Mesenchymal stem cell (in vitro differentiated cells and primary cell): ENCODE results near the gene ZNF550.
"Not testable (repeated sequence)": the region's sequence is repeated elsewhere in the genome, so short reads cannot be mapped to it uniquely, and the experiment has no call there.

ENCODE experiments used
- DNase-seq: peaks from one replicate; pipeline ENCODE4 v3.0.0-alpha.2; 2013
- H2AFZ ChIP-seq: one replicate; pipeline ENCODE4 v1.6.1; 2013; ENCODE audit warnings: low read depth, mild to moderate bottlenecking, control low read depth, inconsistent platforms, low read length, moderate library complexity
- H2AK5ac ChIP-seq: 2 replicates; pipeline ENCODE4 v1.6.1; 2013; ENCODE audit warnings: low read length, moderate library complexity, mild to moderate bottlenecking, inconsistent platforms; ENCODE audit not compliant: severe bottlenecking
- H2BK120ac ChIP-seq: one replicate; pipeline ENCODE4 v1.6.1; 2013; ENCODE audit warnings: low read depth, mild to moderate bottlenecking, inconsistent platforms, low read length, moderate library complexity
- H2BK12ac ChIP-seq, 2 experiments: one replicate each; pipeline ENCODE4 v1.6.1; 2013; ENCODE audit warnings: inconsistent platforms in 2 of 2, low read length in 2 of 2, mild to moderate bottlenecking in 2 of 2, moderate library complexity in 2 of 2, control low read depth in 1 of 2
- H2BK15ac ChIP-seq: one replicate; pipeline ENCODE4 v1.6.1; 2013; ENCODE audit warnings: mild to moderate bottlenecking, low read depth, inconsistent platforms; ENCODE audit not compliant: poor library complexity, severe bottlenecking
- H2BK5ac ChIP-seq: 2 replicates; pipeline ENCODE4 v1.6.1; 2013; ENCODE audit warnings: low read depth, mild to moderate bottlenecking, low read length, control low read depth, inconsistent platforms; ENCODE audit not compliant: poor library complexity, severe bottlenecking
- H3K14ac ChIP-seq, 2 experiments: one replicate each; pipeline ENCODE4 v1.6.1; 2013; ENCODE audit warnings: inconsistent platforms in 2 of 2, low read length in 2 of 2, control low read depth in 1 of 2, mild to moderate bottlenecking in 1 of 2, moderate library complexity in 1 of 2
- H3K18ac ChIP-seq, 2 experiments: one replicate each; pipeline ENCODE4 v1.6.1; 2013; ENCODE audit warnings: inconsistent platforms in 2 of 2, low read length in 2 of 2, control low read depth in 1 of 2, low read depth in 1 of 2, mild to moderate bottlenecking in 1 of 2
- H3K23ac ChIP-seq, 2 experiments: one replicate each; pipeline ENCODE4 v1.6.1; 2013; ENCODE audit warnings: inconsistent platforms in 2 of 2, low read length in 2 of 2, mild to moderate bottlenecking in 2 of 2, moderate library complexity in 2 of 2, control low read depth in 1 of 2
- H3K27ac ChIP-seq: 2 replicates; pipeline ENCODE4 v1.5.1; 2013; ENCODE audit warnings: mild to moderate bottlenecking, moderate library complexity, low read length, control low read depth, inconsistent platforms; ENCODE audit not compliant: poor library complexity, severe bottlenecking
- H3K27me3 ChIP-seq, 2 experiments: 2 replicates each; pipeline versions ENCODE4 v1.6.1 to v1.7.0; 2013; ENCODE audit warnings: low read length in 2 of 2, mild to moderate bottlenecking in 2 of 2, moderate library complexity in 2 of 2, control low read depth in 1 of 2, inconsistent platforms in 1 of 2; ENCODE audit not compliant: control insufficient read depth in 1 of 2, insufficient read depth in 1 of 2
- H3K36me3 ChIP-seq, 2 experiments: 2 replicates each; pipeline versions ENCODE4 v1.6.1 to v1.7.0; 2013; ENCODE audit warnings: low read length in 2 of 2, control low read depth in 1 of 2, inconsistent platforms in 1 of 2, low read depth in 1 of 2, mild to moderate bottlenecking in 1 of 2; ENCODE audit not compliant: insufficient read depth in 2 of 2, control insufficient read depth in 1 of 2
- H3K4ac ChIP-seq, 2 experiments: one replicate each; pipeline ENCODE4 v1.6.1; 2013; ENCODE audit warnings: inconsistent platforms in 2 of 2, low read length in 2 of 2, mild to moderate bottlenecking in 2 of 2, moderate library complexity in 2 of 2, control low read depth in 1 of 2, low read depth in 1 of 2
- H3K4me1 ChIP-seq: 2 replicates; pipeline ENCODE4 v1.6.1; 2013; ENCODE audit warnings: low read depth, low read length, control low read depth; ENCODE audit not compliant: control insufficient read depth, insufficient read depth
- H3K4me2 ChIP-seq: 2 replicates; pipeline ENCODE4 v1.6.1; 2013; ENCODE audit warnings: low read length, mild to moderate bottlenecking, inconsistent platforms; ENCODE audit not compliant: poor library complexity, severe bottlenecking
- H3K4me3 ChIP-seq, 2 experiments: 2 replicates each; pipeline versions ENCODE4 v1.5.1 to v1.7.0; 2013; ENCODE audit warnings: low read length in 2 of 2, mild to moderate bottlenecking in 2 of 2, control low read depth in 1 of 2, low read depth in 1 of 2; ENCODE audit not compliant: insufficient read depth in 1 of 2
- H3K79me1 ChIP-seq: replicated peaks from 2 replicates; pipeline ENCODE4 v1.6.1; 2013; ENCODE audit warnings: mild to moderate bottlenecking, control low read depth, low read length, inconsistent platforms; ENCODE audit not compliant: poor library complexity, severe bottlenecking
- H3K9ac ChIP-seq: 2 replicates; pipeline ENCODE4 v1.7.0; 2013; ENCODE audit warnings: mild to moderate bottlenecking, low read length, moderate library complexity
- H3K9me3 ChIP-seq: 2 replicates; pipeline ENCODE4 v1.7.0; 2013; ENCODE audit warnings: mild to moderate bottlenecking, low read length; ENCODE audit not compliant: control insufficient read depth
- H4K8ac ChIP-seq: one replicate; pipeline ENCODE4 v1.6.1; 2013; ENCODE audit warnings: inconsistent platforms, mild to moderate bottlenecking, low read length, moderate library complexity
- H4K91ac ChIP-seq: one replicate; pipeline ENCODE4 v1.6.1; 2013; ENCODE audit warnings: mild to moderate bottlenecking, low read length, inconsistent platforms
- WGBS: methylation state at CpG from one replicate; pipeline ENCODE4 v1.1.7; 2013; ENCODE audit warnings: mixed read lengths; 5-methylcytosine and 5-hydroxymethylcytosine counted together

Gene ZNF550

DNA sequence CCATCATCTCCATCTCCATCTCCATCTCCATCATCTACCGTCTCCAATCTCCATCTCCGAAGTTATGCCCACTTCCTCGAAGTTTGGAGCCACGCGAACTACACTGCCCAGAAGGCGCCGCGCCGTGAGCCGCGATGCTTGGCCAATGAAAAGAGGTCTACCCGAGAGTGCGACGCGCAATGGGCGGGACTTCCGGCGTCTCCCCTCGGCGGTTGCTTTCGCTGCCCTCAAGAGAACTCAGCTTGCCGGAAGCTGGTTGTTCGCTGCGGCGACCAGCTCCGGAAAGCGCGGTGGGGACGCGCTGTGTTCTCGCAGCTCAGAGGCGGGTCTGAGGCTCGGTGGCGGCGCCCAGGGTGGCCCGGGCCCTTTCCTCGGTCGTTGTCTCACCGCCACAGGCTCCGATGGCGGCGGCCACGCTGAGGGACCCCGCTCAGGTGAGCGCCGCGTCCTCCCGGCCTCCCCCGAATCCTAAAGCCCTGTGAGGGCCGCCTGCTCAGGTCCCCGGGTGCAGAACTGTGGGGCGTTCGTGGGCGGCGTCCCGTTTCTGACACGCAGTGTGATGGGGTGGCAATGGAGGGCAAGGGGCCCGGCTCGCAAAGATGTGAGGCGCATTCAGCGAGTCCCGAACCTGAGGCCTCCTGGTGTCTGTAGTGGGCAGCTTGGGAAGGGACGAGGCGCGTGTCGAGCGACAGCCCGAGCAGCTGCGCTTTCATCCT lies 59.8 kb downstream of the ZNF550 start, which contains the start of gene ZNF773:
TSS of gene ZNF773 (plus strand) at position 259 of the 716 bp plus-strand sequence. CDS start at position 402, 143 bp downstream.
- not testable (repeated sequence) for H3K27me3 ChIP-seq, H2AK5ac ChIP-seq, H2BK12ac ChIP-seq, H3K9me3 ChIP-seq, H3K4me1 ChIP-seq, H3K23ac ChIP-seq, H3K27ac ChIP-seq
- Histone ChIP-seq H2AFZ (peak within 1 kb of the TSS; percentile 88), H4K91ac (peak within 1 kb of the TSS; percentile 52), H3K4me2 (peak within 1 kb of the TSS; percentile 75), H2BK15ac (peak within 1 kb of the TSS; percentile 83), H3K18ac (peak within 1 kb of the TSS; percentile 89 to 91), H3K36me3 (peaks cover 21 to 25% of the 10 kb centered on the region in 2 experiments), H3K79me1 (peaks cover 28% of the 10 kb centered on the region), H2BK5ac (peak within 1 kb of the TSS; percentile 4), H3K4me3 (peak within 1 kb of the TSS; percentile 82 to 86), H4K8ac (peak within 1 kb of the TSS; percentile 95), H3K14ac (peak within 1 kb of the TSS in 1 of 2 experiments; percentile 97), H3K9ac (peak within 1 kb of the TSS; percentile 92), H3K4ac (peak within 1 kb of the TSS; percentile 90 to 94), H2BK120ac (peak within 1 kb of the TSS; percentile 19)
- peak; percentile 95 for DNase-seq
- under 1% methylated on average over 40 of the region's 69 CpGs for WGBS

DNA sequence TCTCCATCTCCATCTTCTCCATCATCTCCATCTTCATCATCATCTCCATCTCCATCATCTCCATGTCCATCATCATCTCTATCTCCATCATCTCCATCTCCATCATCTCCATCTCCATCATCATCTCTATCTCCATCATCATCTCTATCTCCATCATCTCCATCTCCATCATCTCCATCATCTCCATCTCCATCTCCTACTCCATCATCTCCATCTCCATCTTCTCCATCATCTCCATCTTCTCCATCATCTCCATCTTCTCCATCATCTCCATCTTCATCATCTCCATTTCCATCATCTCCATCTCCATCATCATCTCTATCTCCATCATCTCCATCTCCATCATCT lies 60.4 kb downstream of the ZNF550 start:
- not testable (repeated sequence) for H3K4me2 ChIP-seq, H3K4me1 ChIP-seq, H3K18ac ChIP-seq, H2AK5ac ChIP-seq, H3K27me3 ChIP-seq, H2AFZ ChIP-seq, H3K4ac ChIP-seq, H4K8ac ChIP-seq, H3K27ac ChIP-seq, H2BK12ac ChIP-seq, H3K14ac ChIP-seq, H2BK15ac ChIP-seq, H3K23ac ChIP-seq, H2BK120ac ChIP-seq, H3K9ac ChIP-seq, H2BK5ac ChIP-seq, H4K91ac ChIP-seq
- Histone ChIP-seq H3K4me3 (peak overlapping the region in 1 of 2 experiments; percentile 86), H3K36me3 (peaks cover 18 to 25% of the 10 kb centered on the region in 2 experiments), H3K79me1 (peaks cover 27% of the 10 kb centered on the region), H3K9me3 (peaks cover 13% of the 10 kb centered on the region)
- DNase-seq, result peak; percentile 11

DNA sequence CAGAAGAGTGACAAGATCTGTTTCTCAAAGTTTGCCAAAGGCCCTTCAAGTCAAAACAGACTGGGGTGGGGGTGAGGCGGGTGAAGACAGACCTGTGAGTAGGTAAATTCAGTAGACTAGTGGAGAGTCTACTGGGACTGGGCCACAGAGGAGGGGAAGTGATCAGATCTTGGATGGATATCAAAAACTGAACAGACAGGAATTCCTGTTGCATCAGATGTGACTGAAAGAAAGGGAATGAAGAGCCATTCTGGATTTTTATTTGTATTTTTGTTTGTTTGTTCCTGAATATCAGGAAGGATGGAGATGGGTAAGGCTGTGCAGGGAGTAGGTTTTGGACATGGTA lies 71.4 kb downstream of the ZNF550 start:
- not testable (repeated sequence) for H3K23ac ChIP-seq, H2AK5ac ChIP-seq, H3K4ac ChIP-seq, H2BK120ac ChIP-seq, H4K8ac ChIP-seq, H3K27me3 ChIP-seq, H3K27ac ChIP-seq, H2AFZ ChIP-seq, H3K4me1 ChIP-seq, H4K91ac ChIP-seq, H2BK5ac ChIP-seq, H3K18ac ChIP-seq, H3K14ac ChIP-seq, H2BK12ac ChIP-seq, H2BK15ac ChIP-seq
- peak; percentile 7 for DNase-seq
- H3K79me1 ChIP-seq, result peaks cover 20% of the 10 kb centered on the region
- peaks cover 14% of the 10 kb centered on the region for H3K9me3 ChIP-seq
- no CpG with 5 or more reads among the region's 1 CpG for WGBS
- peak overlapping the region; percentile 79 for H3K9ac ChIP-seq
- H3K4me3 ChIP-seq, result peak overlapping the region in 1 of 2 experiments; percentile 75
- H3K36me3 ChIP-seq, result peaks cover 29 to 32% of the 10 kb centered on the region in 2 experiments
- peak overlapping the region; percentile 17 for H3K4me2 ChIP-seq

DNA sequence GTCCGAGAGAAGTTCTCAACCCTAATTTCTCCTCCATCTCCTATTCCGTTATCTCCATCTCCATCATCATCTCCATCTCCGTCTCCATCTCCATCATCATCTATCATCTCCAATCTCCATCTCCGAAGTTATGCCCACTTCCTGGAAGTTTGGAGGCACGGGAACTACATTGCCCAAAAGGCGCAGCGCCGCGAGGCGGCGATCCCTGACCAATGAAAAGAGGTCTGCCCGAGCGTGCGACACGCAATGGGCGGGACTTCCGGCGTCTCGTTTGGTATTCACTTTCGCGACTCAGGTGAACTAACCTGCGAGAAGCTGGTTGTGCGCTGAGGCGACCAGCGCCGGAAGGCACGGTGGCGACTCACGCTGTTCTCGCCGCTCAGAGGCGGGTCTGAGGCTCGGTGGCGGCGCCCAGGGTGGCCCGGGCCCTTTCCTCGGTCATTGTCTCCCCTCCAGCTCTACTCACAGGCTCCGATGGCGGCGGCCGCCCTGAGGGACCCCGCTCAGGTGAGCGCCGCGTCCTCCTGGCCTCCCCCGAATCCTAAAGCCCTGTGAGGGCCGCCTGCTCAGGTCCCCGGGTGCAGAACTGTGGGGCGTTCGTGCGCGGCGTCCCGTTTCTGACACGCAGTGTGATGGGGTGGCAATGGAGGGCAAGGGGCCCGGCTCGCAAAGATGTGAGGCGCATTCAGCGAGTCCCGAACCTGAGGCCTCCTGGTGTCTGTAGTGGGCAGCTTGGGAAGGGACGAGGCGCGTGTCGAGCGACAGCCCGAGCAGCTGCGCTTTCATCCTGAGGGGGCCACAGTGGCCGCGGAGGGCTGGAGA lies 72.0 kb downstream of the ZNF550 start, which contains the start of gene ZNF419:
TSS of gene ZNF419 (plus strand) at position 274 of the 822 bp plus-strand sequence. CDS start at position 475, 201 bp downstream.
- H3K14ac ChIP-seq, result peak within 1 kb of the TSS; percentile 15 to 93
- H3K18ac ChIP-seq, result peak within 1 kb of the TSS; percentile 94 to 95
- WGBS, result 2% methylated on average over 37 of the region's 69 CpGs
- H3K23ac ChIP-seq, result peak within 1 kb of the TSS in 1 of 2 experiments; percentile 89
- H3K36me3 ChIP-seq, result peaks cover 26% of the 10 kb centered on the region in 2 experiments
- peak within 1 kb of the TSS; percentile 93 for H3K9ac ChIP-seq
- H2AK5ac ChIP-seq, result peak within 1 kb of the TSS; percentile 60
- H3K9me3 ChIP-seq, H3K27me3 ChIP-seq, H3K4me1 ChIP-seq, H2BK120ac ChIP-seq, H3K27ac ChIP-seq, H2BK12ac ChIP-seq, H2BK5ac ChIP-seq: not testable (repeated sequence)
- peak within 1 kb of the TSS; percentile 89 for H4K91ac ChIP-seq
- peak within 1 kb of the TSS in 1 of 2 experiments; percentile 79 for H3K4ac ChIP-seq
- peak within 1 kb of the TSS; percentile 100 for H2AFZ ChIP-seq
- H3K4me3 ChIP-seq, result peak within 1 kb of the TSS; percentile 98 to 99
- peak within 1 kb of the TSS; percentile 23 for H2BK15ac ChIP-seq
- peak; percentile 85 for DNase-seq
- H3K79me1 ChIP-seq, result peaks cover 20% of the 10 kb centered on the region
- peak within 1 kb of the TSS; percentile 58 for H3K4me2 ChIP-seq
- H4K8ac ChIP-seq, result peak within 1 kb of the TSS; percentile 93
